ENCODE data around the gene EP400.
"Not testable (repeated sequence)": the region's sequence is repeated elsewhere in the genome, so short reads cannot be mapped to it uniquely, and the experiment has no call there.

The EP400 gene

GRCh38 chr12:132021031-132021871, 71.5 kb downstream of the EP400 start:
- no peak for DNase-seq

- no peak for DNase-seq
These were observed 72.2 kb downstream of the EP400 start for GRCh38 chr12:132021965-132022364.

DNA sequence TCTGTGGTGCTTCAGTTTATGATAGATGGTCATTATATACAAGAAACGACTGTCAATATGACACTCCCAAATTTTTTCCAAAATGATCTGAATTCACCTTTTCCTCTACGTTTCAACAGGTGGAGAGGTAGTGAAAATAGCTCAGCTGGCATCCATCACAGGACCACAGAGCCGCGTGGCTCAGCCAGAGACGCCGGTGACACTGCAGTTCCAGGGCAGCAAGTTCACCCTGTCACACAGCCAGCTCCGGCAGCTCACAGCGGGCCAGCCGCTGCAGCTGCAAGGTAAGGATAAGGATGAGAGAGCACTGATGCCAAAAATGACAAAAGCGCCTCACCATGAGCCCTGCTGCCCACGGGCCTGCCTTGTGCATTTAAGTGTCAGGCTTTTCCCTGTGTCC, 73.9 kb downstream of the EP400 start:
- DNase-seq = no peak

DNA sequence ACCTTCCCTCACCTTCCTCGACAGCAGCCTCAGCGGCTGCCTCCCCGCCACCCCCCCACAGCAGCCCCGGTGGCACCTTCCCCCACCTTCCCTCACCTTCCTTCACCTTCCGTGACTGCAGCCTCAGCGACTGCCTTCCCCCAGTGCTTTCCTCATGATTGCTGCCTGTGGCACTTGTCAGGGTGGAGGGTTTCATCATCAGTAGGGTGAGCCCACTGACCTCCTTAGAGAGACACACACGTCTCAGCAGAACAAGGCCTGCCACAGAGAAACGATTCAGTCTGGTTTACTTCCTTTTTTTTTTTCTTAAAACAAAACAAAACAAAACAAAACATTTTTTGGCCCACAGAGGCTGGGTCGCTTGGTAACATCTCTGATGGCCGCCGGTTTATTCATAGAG, 75.0 kb downstream of the EP400 start:
- no peak for DNase-seq

GRCh38 chr12:132025526-132025925, 75.8 kb downstream of the EP400 start:
- DNase-seq = no peak

- no peak for DNase-seq
These were observed 76.5 kb downstream of the EP400 start for GRCh38 chr12:132026061-132026795.

DNA sequence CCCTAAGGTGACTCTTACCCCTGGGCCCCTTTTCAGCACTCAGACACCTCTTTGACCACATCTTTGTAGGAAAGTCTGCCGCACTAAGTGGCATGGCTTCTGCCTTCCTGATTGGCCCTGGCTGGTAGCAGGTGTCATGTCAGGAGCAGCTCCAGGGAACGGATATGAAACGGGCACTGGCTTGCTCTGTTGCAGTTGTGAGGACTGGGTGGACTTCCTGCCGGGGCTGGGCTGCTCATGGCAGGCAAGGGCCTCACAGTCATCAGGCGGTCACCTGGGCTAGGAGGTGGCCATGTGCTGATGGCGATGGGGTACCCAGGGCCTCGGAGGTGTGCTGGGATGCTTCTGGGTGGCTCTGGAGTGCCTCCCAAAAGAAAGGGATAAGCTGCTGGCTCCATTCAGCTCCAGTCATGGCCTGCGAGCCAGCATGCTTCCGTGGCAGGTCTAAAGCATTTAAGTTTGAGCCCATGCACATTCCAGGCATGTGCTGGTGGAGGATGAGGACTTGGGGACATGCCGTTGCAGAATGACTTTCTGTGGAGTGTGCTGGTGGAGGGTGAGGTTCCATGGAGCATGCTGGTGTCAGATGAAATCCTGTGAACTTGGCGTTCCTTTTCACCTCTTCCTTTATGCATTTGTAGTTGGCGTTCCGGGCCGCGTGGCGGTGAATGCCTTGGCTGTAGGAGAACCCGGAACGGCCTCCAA, 77.2 kb downstream of the EP400 start:
- DNase-seq = no peak

DNA sequence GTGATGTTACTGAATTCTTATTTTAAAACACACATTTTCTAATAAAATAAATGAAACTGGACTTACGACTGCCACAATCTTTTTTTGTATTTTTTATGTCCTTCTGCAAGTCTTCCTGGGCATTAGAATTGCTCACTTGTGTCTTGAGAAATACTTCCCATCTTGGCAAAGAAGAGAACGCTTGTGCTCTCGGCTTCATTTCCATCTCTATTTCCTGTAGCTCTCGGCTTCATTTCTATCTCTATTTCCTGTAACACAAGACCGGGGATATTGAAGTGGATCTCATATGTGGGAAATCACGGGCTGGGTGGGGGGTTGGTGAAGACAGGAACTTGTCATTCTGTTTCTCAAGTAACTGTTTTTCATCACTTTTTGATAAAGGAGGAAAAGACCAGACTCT, 77.9 kb downstream of the EP400 start:
- no peak for DNase-seq

- no peak for DNase-seq
These were observed 78.4 kb downstream of the EP400 start for GRCh38 chr12:132028111-132028510.

GRCh38 chr12:132029503-132030300, 80.0 kb downstream of the EP400 start:
- peak; percentile 14 for DNase-seq

- no peak for DNase-seq
These were observed 80.8 kb downstream of the EP400 start for GRCh38 chr12:132030367-132031038.

DNA sequence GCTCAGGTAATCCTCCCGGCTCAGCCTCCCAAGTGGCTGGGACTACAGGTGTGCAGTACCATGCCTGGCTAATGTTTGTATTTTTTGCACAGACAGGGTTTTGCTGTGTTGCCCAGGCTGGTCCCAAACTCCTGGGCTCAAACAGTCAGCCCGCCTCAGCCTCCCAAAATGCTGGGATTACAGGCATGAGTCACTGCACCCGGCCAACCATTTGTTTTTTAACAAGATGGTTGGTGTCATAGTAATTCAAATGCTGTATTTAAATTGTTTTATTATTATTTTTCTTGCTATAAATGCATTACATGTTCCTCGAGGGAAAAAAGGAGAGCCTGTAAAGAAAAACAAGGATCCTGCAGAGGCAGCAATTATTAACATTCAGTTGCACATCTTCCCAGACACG, 83.9 kb downstream of the EP400 start:
- DNase-seq = no peak

DNA sequence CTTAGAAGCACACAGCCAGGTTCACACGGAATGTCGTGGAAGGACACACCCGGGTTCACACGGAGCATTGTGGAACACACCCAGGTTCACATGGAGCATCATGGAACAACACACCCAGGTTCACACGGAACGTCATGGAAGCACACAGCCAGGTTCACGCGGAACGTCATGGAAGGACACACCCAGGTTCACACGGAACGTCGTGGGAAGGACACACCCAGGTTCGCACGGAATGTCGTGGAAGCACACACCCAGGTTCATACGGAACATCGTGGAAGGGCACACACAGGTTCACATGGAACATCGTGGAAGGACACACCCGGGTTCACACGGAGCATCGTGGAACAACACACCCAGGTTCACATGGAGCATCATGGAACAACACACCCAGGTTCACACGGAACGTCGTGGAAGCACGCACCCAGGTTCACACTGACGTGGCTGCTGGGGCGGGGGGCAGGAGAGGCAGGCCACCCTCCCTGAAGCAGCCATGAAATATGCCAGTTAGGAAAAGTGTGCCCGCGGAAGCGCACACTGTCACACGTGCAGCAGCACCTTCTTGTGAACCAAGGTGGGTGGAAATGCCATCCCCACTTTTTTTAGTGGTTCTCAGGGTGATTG, 86.4 kb downstream of the EP400 start:
- no peak for DNase-seq

DNA sequence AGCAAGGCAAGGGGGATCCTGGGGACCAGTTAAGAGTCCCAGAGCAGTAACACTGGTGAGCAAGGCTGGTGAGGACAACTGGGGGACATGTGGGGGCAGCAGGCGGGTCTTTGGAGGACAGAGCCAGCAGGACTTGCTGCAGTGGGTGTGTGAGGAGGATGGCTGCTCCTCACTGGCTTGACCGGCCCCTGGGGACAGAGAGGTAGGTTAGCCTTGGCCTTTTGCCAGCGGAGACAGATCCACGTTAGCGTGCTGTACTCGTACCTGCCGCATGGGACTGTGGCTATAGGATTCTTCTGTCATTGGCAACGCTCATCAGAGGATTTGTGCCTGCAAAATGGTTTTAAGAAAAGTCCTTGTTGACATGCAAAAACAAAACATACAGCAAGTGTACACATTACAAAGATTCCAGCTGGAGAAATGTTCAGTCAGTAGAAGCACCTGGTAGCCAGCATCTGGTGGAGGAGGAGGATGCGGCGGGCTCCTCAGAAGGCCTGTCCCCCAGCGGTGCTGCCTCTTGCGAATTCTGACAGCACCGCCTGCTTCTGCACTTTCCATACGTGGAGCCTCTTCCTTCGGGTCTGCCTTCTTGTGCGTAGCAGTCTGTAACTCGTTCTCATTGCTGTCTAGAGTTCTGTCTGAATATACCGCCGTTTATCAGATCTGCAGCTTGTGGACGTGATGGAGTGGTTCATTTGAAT, 91.3 kb downstream of the EP400 start:
- no peak for DNase-seq

- no peak for DNase-seq
These were observed 93.5 kb downstream of the EP400 start for GRCh38 chr12:132043216-132043615.

DNA sequence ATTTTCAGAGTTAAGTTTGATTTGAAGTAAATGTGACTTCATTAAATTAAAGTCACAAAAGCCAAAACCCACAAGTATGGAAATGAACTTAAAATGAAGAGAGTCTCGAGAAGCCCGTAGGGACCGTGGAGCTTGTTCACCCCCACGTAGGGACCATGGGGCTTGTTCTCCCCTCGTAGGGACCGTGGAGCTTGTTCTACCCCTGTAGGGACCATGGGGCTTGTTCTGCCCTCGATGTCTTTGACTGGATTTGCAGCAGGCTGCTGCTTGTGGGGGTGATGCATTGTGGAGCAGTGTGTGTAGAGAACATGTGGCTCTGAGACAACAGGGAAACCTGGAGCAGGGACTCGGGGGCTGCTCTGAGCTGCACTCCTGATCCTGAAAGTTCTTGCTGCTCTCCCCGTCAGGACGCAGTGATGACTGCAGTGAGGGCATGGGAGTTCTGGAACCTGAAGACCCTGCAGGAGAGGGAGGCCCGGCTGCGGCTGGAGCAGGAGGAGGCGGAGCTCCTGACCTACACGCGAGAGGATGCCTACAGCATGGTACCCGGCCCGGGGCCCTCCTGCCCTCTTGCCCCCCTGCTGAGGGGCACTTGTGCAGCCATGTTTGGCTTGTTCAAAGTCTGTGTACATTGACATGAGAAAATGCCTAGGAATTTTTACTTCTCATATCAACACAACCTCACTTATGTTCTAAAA, 94.2 kb downstream of the EP400 start:
- no peak for DNase-seq

DNA sequence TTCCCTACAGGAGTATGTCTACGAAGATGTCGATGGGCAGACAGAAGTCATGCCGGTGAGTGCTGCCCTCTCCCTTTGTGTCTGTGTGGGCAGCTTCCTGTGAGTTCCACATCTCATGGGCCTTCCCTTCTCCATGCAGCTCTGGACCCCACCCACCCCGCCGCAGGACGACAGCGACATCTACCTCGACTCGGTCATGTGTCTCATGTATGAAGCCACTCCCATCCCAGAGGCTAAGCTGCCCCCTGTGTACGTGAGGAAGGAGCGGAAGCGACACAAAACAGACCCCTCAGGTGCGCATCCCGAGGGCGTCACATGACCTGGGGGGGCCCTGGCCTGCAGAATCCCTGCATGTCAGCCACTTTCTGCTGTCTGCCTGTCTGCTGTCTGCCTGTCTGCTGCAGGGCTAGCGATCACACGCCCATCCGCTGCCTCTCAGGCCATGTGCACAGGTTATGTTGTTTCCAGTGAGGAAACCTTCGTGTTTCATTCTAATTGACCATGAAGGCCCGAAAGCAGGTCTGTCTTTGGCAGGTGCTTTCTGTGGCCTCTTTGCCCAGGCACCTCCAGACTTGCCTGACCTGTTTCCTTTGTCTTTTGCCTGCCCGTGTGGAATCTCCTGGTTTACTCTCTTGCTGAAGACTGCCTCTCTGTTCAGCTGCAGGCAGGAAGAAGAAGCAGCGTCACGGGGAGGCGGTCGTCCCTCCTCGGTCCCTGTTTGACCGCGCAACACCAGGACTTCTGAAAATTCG, 95.1 kb downstream of the EP400 start:
- no peak for DNase-seq

DNA sequence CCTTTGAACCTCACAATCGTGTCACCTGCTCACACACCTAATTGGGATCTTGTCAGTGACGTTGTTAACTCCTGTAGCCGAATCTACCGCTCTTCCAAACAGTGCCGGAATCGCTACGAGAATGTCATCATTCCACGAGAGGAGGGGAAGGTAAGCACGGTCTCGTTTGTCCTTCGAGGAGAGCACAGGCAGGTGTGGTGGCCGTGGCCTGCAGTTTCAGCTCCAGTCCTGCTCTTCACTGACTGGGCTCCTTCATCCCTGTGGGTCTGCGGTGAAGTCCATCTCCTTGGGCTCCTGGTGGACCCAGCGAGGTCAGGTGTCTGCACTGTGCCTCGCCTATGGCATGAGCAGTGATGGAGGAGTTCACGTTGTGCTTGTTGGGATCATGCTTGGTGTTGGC, 96.0 kb downstream of the EP400 start:
- DNase-seq = no peak

GRCh38 chr12:132046561-132046960, 96.8 kb downstream of the EP400 start:
- DNase-seq = no peak

DNA sequence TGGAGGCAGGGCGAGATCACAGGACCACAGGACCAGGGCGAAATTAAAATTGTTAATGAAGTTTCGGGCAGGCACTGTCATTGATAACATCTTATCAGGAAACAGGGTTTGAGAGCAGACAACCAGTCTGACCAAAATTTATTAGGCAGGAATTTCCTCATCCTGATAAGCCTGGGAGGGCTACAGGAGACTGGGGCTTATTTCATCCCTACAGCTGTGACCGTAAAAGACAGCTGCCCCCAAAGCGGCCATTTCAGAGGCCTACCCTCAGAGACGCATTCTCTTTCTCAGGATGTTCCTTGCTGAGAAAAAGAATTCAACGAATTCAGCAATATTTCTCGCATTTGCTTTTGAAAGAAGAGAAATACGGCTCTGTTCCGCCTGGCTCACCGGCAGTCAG, 97.9 kb downstream of the EP400 start:
- not testable (repeated sequence) for DNase-seq
